ENCODE measurements around the gene TMEM176A.

GRCh38 chr7:150754951-150755350 lies 45.6 kb upstream of the TMEM176A start:
- TF ChIP-seq EZH2phosphoT487 (conservative IDR thresholded peaks at IDR 0.05; ENCODE audit: low read length), result no peak
- no peak for TF ChIP-seq CTCF (IDR thresholded peaks at IDR 0.05; ENCODE audit: insufficient read depth, low read length, poor library complexity, severe bottlenecking)
